ENCODE results near the gene HACD2.

Gene HACD2

DNA sequence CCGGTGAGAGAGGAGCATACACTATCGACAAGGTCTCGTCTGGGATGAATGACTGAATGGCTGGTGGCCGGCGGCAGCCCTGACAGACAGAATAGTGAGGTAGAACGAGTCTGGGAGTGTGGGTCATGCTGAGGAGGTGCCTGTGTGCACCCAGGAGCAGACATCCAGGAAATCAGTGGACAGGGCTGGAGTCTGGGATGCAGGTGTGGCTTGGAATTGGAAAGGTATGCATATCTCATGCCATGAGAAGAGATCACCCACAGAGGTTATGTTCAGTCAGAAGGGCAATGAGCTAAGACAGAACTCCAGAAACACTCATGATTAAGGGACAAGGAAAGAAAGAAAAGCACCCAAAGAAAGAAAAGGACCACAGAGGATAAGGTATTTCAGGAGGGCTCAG, 20.8 kb downstream of the HACD2 start:
- H3K9me3 ChIP-seq (ENCODE audit: control insufficient read depth, low read length): no peaks in the 10 kb centered on the region
- no peaks in the 10 kb centered on the region for H3K27me3 ChIP-seq (ENCODE audit: control insufficient read depth in 1 of 2, insufficient read depth in 1 of 2, low read length in 2 of 2)
- no peak overlapping the region for H3K18ac ChIP-seq (ENCODE audit: low read depth in 1 of 2, low read length in 2 of 2)
- H2AK5ac ChIP-seq (ENCODE audit: low read length, severe bottlenecking): no peak overlapping the region
- peaks cover 0 to 7% of the 10 kb centered on the region in 2 experiments for H3K36me3 ChIP-seq (ENCODE audit: control insufficient read depth in 1 of 2, insufficient read depth in 2 of 2, low read depth in 1 of 2, low read length in 2 of 2)
- no peak overlapping the region for H4K91ac ChIP-seq (ENCODE audit: low read length)
- no peak overlapping the region for H2BK5ac ChIP-seq (ENCODE audit: low read depth, low read length, poor library complexity, severe bottlenecking)
- WGBS: 96% methylated on average over 6 of the region's 6 CpGs
- no peak overlapping the region for H3K9ac ChIP-seq (ENCODE audit: low read length)
- H2BK15ac ChIP-seq (ENCODE audit: low read depth, poor library complexity, severe bottlenecking): no peak overlapping the region
- no peak overlapping the region for H4K8ac ChIP-seq (ENCODE audit: low read length)
- no peak overlapping the region for H3K14ac ChIP-seq (ENCODE audit: low read length in 2 of 2)
- no peak overlapping the region for H3K27ac ChIP-seq (ENCODE audit: low read length, poor library complexity, severe bottlenecking)
- no peak overlapping the region for H3K23ac ChIP-seq (ENCODE audit: low read length in 2 of 2)
- H2AFZ ChIP-seq (ENCODE audit: low read depth, low read length): no peak overlapping the region
- no peak overlapping the region for H2BK120ac ChIP-seq (ENCODE audit: low read depth, low read length)
- no peak overlapping the region for H3K4me2 ChIP-seq (ENCODE audit: low read length, poor library complexity, severe bottlenecking)
- no peak overlapping the region for H3K4me3 ChIP-seq (ENCODE audit: insufficient read depth in 1 of 2, low read depth in 1 of 2, low read length in 2 of 2)
- H3K79me1 ChIP-seq (replicated peaks; ENCODE audit: low read length, poor library complexity, severe bottlenecking): peaks cover 14% of the 10 kb centered on the region
- H3K4ac ChIP-seq (ENCODE audit: low read depth in 1 of 2, low read length in 2 of 2): no peak overlapping the region
- DNase-seq: no peak
- H2BK12ac ChIP-seq (ENCODE audit: low read length in 2 of 2): no peak overlapping the region
- peaks cover 2% of the 10 kb centered on the region for H3K4me1 ChIP-seq (ENCODE audit: control insufficient read depth, insufficient read depth, low read depth, low read length)

DNA sequence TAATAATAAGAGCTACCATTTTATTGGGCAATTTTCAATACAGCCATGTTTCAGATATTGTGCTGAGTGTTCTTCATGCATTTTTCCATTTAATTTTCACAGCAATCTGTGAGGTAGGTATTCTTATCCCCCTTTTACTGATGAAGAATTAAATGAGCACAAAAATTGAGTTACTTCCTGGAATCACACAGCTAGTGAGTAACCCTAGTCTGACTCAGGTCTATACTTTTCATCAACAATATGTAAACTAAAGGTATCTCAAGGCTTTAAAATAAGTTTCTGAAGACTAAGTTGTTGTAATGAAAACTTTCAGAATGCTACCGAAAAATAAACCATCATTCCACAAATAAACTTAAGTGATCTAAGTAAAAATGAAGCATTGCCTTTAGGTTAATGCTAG, 22.3 kb downstream of the HACD2 start:
- Histone ChIP-seq H2AFZ (ENCODE audit: low read depth, low read length) (no peak overlapping the region), H2BK12ac (ENCODE audit: low read length in 2 of 2) (no peak overlapping the region), H3K36me3 (ENCODE audit: control insufficient read depth in 1 of 2, insufficient read depth in 2 of 2, low read depth in 1 of 2, low read length in 2 of 2) (peaks cover 0 to 7% of the 10 kb centered on the region in 2 experiments), H3K4me3 (ENCODE audit: insufficient read depth in 1 of 2, low read depth in 1 of 2, low read length in 2 of 2) (no peak overlapping the region), H2BK5ac (ENCODE audit: low read depth, low read length, poor library complexity, severe bottlenecking) (no peak overlapping the region), H4K8ac (ENCODE audit: low read length) (no peak overlapping the region), H3K23ac (ENCODE audit: low read length in 2 of 2) (no peak overlapping the region), H3K9me3 (ENCODE audit: control insufficient read depth, low read length) (no peaks in the 10 kb centered on the region), H2BK15ac (ENCODE audit: low read depth, poor library complexity, severe bottlenecking) (no peak overlapping the region), H3K4ac (ENCODE audit: low read depth in 1 of 2, low read length in 2 of 2) (no peak overlapping the region), H3K4me1 (ENCODE audit: control insufficient read depth, insufficient read depth, low read depth, low read length) (peaks cover 2% of the 10 kb centered on the region), H3K27me3 (ENCODE audit: control insufficient read depth in 1 of 2, insufficient read depth in 1 of 2, low read length in 2 of 2) (no peaks in the 10 kb centered on the region), H3K79me1 (replicated peaks; ENCODE audit: low read length, poor library complexity, severe bottlenecking) (peaks cover 12% of the 10 kb centered on the region), H4K91ac (ENCODE audit: low read length) (no peak overlapping the region), H3K4me2 (ENCODE audit: low read length, poor library complexity, severe bottlenecking) (no peak overlapping the region), H3K9ac (ENCODE audit: low read length) (no peak overlapping the region), H2BK120ac (ENCODE audit: low read depth, low read length) (no peak overlapping the region), H3K14ac (ENCODE audit: low read length in 2 of 2) (no peak overlapping the region), H3K27ac (ENCODE audit: low read length, poor library complexity, severe bottlenecking) (no peak overlapping the region), H2AK5ac (ENCODE audit: low read length, severe bottlenecking) (no peak overlapping the region), H3K18ac (ENCODE audit: low read depth in 1 of 2, low read length in 2 of 2) (no peak overlapping the region)
- no CpG with 5 or more reads among the region's 1 CpG for WGBS
- DNase-seq: no peak

DNA sequence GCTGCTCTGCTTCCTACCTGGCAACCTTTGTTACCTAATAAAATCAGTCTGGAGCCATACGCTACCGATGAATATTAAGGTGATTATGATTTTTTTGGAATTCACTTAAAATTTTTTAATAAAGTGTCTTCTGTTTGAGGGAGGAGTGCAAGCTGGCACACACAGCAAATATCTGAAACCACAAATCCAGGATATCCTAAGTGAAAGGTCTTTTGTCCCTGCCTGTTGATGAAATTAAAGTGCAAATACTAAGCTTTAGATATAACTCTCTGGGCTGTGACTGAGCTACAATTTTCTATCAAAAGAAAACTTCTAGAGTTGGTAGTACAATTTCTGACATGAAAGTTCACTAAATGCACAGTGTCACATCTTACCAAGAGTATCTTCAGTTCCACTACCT, 23.7 kb downstream of the HACD2 start:
- no peak overlapping the region for H3K27ac ChIP-seq (ENCODE audit: low read length, poor library complexity, severe bottlenecking)
- no peak overlapping the region for H3K4ac ChIP-seq (ENCODE audit: low read depth in 1 of 2, low read length in 2 of 2)
- H3K27me3 ChIP-seq (ENCODE audit: control insufficient read depth in 1 of 2, insufficient read depth in 1 of 2, low read length in 2 of 2): no peaks in the 10 kb centered on the region
- no peak overlapping the region for H3K4me3 ChIP-seq (ENCODE audit: insufficient read depth in 1 of 2, low read depth in 1 of 2, low read length in 2 of 2)
- H3K79me1 ChIP-seq (replicated peaks; ENCODE audit: low read length, poor library complexity, severe bottlenecking): peaks cover 13% of the 10 kb centered on the region
- no peak overlapping the region for H2AFZ ChIP-seq (ENCODE audit: low read depth, low read length)
- H2BK15ac ChIP-seq (ENCODE audit: low read depth, poor library complexity, severe bottlenecking): no peak overlapping the region
- H4K91ac ChIP-seq (ENCODE audit: low read length): no peak overlapping the region
- no peak overlapping the region for H2BK12ac ChIP-seq (ENCODE audit: low read length in 2 of 2)
- H3K18ac ChIP-seq (ENCODE audit: low read depth in 1 of 2, low read length in 2 of 2): no peak overlapping the region
- no peak overlapping the region for H3K14ac ChIP-seq (ENCODE audit: low read length in 2 of 2)
- no peaks in the 10 kb centered on the region for H3K9me3 ChIP-seq (ENCODE audit: control insufficient read depth, low read length)
- no peak overlapping the region for H4K8ac ChIP-seq (ENCODE audit: low read length)
- H3K23ac ChIP-seq (ENCODE audit: low read length in 2 of 2): no peak overlapping the region
- no peak for DNase-seq
- peaks cover 0 to 7% of the 10 kb centered on the region in 2 experiments for H3K36me3 ChIP-seq (ENCODE audit: control insufficient read depth in 1 of 2, insufficient read depth in 2 of 2, low read depth in 1 of 2, low read length in 2 of 2)
- H3K9ac ChIP-seq (ENCODE audit: low read length): no peak overlapping the region
- no peak overlapping the region for H3K4me2 ChIP-seq (ENCODE audit: low read length, poor library complexity, severe bottlenecking)
- peaks cover 2% of the 10 kb centered on the region for H3K4me1 ChIP-seq (ENCODE audit: control insufficient read depth, insufficient read depth, low read depth, low read length)
- H2BK5ac ChIP-seq (ENCODE audit: low read depth, low read length, poor library complexity, severe bottlenecking): no peak overlapping the region
- WGBS: no CpG with 5 or more reads among the region's 2 CpGs
- H2AK5ac ChIP-seq (ENCODE audit: low read length, severe bottlenecking): no peak overlapping the region
- no peak overlapping the region for H2BK120ac ChIP-seq (ENCODE audit: low read depth, low read length)

DNA sequence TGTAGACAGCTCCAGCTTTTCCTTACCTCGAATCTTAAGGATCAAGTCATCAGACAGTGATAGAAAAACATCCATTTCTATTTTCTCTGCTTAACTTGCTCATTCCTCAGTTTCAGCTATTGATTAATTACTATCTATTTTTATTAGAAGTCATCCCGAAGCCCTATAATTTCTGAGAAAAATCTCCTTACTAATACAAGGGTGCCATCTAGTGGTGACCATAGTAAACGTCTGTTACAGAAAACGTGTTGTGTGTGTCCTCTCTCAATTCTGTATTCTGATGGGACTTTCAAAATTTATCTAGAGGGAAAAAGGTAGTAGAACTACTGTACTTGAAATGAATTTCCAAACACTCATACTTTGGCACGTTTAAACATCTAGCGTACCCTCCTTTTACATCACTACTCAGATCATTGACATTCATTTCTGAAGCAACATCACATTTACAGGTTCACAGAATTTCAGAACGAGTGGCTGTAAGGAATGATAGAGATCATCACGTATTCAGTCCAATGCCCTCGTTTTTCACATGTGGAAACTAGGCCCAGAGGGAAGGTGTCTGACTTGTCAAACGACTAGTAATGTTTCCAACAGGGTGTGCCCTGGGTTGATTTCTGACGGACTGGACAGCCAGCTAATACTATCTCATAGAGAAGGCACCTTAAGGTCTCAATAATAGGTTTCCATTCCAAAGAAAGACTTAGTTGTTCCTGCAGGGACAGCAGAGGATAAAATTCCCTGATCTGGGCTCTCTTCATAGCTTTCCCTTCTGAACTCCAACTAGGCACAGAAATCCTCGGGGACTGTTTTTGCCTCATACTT, 25.6 kb downstream of the HACD2 start:
- no peak overlapping the region for H3K9ac ChIP-seq (ENCODE audit: low read length)
- H3K79me1 ChIP-seq (replicated peaks; ENCODE audit: low read length, poor library complexity, severe bottlenecking): peaks cover 12% of the 10 kb centered on the region
- no peak overlapping the region for H2BK12ac ChIP-seq (ENCODE audit: low read length in 2 of 2)
- no peak overlapping the region for H4K91ac ChIP-seq (ENCODE audit: low read length)
- no peak overlapping the region for H3K4me3 ChIP-seq (ENCODE audit: insufficient read depth in 1 of 2, low read depth in 1 of 2, low read length in 2 of 2)
- H3K27me3 ChIP-seq (ENCODE audit: control insufficient read depth in 1 of 2, insufficient read depth in 1 of 2, low read length in 2 of 2): no peaks in the 10 kb centered on the region
- H3K36me3 ChIP-seq (ENCODE audit: control insufficient read depth in 1 of 2, insufficient read depth in 2 of 2, low read depth in 1 of 2, low read length in 2 of 2): peaks cover 0 to 4% of the 10 kb centered on the region in 2 experiments
- H3K4me1 ChIP-seq (ENCODE audit: control insufficient read depth, insufficient read depth, low read depth, low read length): peaks cover 2% of the 10 kb centered on the region
- no peak overlapping the region for H2BK120ac ChIP-seq (ENCODE audit: low read depth, low read length)
- no peak overlapping the region for H2BK15ac ChIP-seq (ENCODE audit: low read depth, poor library complexity, severe bottlenecking)
- no peak overlapping the region for H3K4ac ChIP-seq (ENCODE audit: low read depth in 1 of 2, low read length in 2 of 2)
- H4K8ac ChIP-seq (ENCODE audit: low read length): no peak overlapping the region
- H2BK5ac ChIP-seq (ENCODE audit: low read depth, low read length, poor library complexity, severe bottlenecking): no peak overlapping the region
- peaks cover 5% of the 10 kb centered on the region for H3K9me3 ChIP-seq (ENCODE audit: control insufficient read depth, low read length)
- H3K4me2 ChIP-seq (ENCODE audit: low read length, poor library complexity, severe bottlenecking): no peak overlapping the region
- no peak overlapping the region for H3K14ac ChIP-seq (ENCODE audit: low read length in 2 of 2)
- H3K27ac ChIP-seq (ENCODE audit: low read length, poor library complexity, severe bottlenecking): no peak overlapping the region
- H3K23ac ChIP-seq (ENCODE audit: low read length in 2 of 2): no peak overlapping the region
- no peak overlapping the region for H2AK5ac ChIP-seq (ENCODE audit: low read length, severe bottlenecking)
- peak; percentile 62 for DNase-seq
- H3K18ac ChIP-seq (ENCODE audit: low read depth in 1 of 2, low read length in 2 of 2): no peak overlapping the region
- WGBS: 55% methylated on average over 9 of the region's 12 CpGs
- no peak overlapping the region for H2AFZ ChIP-seq (ENCODE audit: low read depth, low read length)

All from mesenchymal stem cell (in vitro differentiated cells and primary cell).